Adrenal gland (tissue), 5 donors: ENCODE measurements around the gene ZSCAN1.

Source experiments
- CTCF ChIP-seq, 6 experiments: fragments of 450-650 bp in 4 of 6; fragments of 200-600 bp in 2 of 6; sonication (generic) in 1 of 6; IDR thresholded peaks; 1 replicate in 5 of 6; 2 replicates in 1 of 6; pipeline versions ENCODE4 v1.5.1 to v1.8.0; 2016 to 2021; ENCODE audit warnings: antibody characterized with exemption in 6 of 6, mild to moderate bottlenecking in 2 of 6, moderate library complexity in 1 of 6
- POLR2A ChIP-seq, 2 donors: fragments of 450-650 bp; IDR thresholded peaks; one replicate each; pipeline ENCODE4 v1.6.1; 2017; ENCODE audit warnings: antibody characterized with exemption in 2 of 2, mild to moderate bottlenecking in 2 of 2, moderate library complexity in 1 of 2
- donor health status: DM: no; HTN: no; CAD: no.

- TF ChIP-seq CTCF (IDR thresholded peaks at IDR 0.05) (no peak), POLR2A (IDR thresholded peaks at IDR 0.05) (no peak)
Observed at GRCh38 chr19:58047672-58048071, 13.8 kb downstream of the ZSCAN1 start.
